Measurements from ENCODE around the gene UBXN4.

UBXN4 gene

DNA sequence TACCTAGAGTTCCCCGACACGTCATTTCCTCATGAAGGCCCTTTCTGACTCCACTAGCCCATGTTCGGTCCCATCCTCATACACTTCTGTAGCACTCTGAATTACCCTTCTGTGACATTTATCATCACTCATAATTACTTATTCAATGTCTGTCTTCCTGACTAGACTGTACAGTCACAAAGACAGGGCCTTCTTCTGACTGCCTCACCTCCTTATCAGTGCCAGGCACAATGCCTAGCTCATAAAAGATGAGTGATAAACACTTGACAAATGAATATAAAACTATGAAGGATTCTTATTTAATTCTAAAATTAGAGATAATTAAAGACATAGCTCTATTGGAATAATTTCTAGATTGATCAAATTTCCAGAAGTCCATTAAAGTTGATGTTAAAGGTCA, 1.4 kb upstream of the UBXN4 start:
- peaks cover 0 to 8% (median 0%) of the 10 kb centered on the region in 4 experiments for H3K36me3 ChIP-seq (ENCODE audit: control insufficient read depth in 4 of 4, insufficient read depth in 4 of 4, low read length in 3 of 4)
- peaks cover 6 to 19% (median 18%) of the 10 kb centered on the region in 4 experiments for H3K4me1 ChIP-seq (ENCODE audit: control extremely low read depth in 1 of 4, control insufficient read depth in 4 of 4, insufficient read depth in 4 of 4, low read length in 3 of 4)
- H3K4me3 ChIP-seq (ENCODE audit: control insufficient read depth in 1 of 7, extremely low read depth in 1 of 7, insufficient read depth in 4 of 7, low read depth in 2 of 7, low read length in 6 of 7), result no peak overlapping the region
- CTCF ChIA-PET, result interaction anchor here (1.4 kb wide), 1 partner anchor 208 kb away, joined by 3 read pairs; no protein-coding TSS in a partner anchor
- DNase-seq, result no peak
- WGBS (ENCODE audit: insufficient coverage), result 92% methylated on average over 3 of the region's 3 CpGs
- POLR2A ChIA-PET, result no interaction called here
- H3K9me3 ChIP-seq (ENCODE audit: control extremely low read depth in 1 of 5, control insufficient read depth in 4 of 5, insufficient read depth in 2 of 5, low read depth in 1 of 5, low read length in 4 of 5), result no peaks in the 10 kb centered on the region
- H3K27me3 ChIP-seq (replicated peaks in 2 of 5; ENCODE audit: control insufficient read depth in 4 of 5, insufficient read depth in 5 of 5, low read length in 4 of 5), result no peaks in the 10 kb centered on the region
- no peak overlapping the region for H3K27ac ChIP-seq (ENCODE audit: insufficient read depth in 1 of 2, low read depth in 1 of 2, low read length in 2 of 2, poor library complexity in 1 of 2, severe bottlenecking in 2 of 2)

DNA sequence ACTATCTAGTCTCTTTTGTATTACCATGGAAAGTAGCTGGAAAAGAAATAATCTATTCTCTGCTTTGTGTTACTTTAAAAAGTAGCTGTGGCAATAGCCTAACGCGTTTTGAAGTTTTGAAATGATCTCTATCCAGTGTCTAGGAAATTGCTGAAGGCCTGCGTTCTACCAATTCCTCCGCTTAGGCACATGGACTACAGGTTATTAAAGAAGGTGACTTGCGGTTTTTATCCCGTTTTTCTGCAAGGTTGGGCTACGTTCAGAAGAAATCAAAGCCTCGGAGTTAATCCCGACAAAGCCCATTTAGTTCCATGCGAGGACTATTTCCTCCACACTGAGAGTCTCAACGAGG, 636 bp upstream of the UBXN4 start:
- Histone ChIP-seq H3K27me3 (replicated peaks in 2 of 5; ENCODE audit: control insufficient read depth in 4 of 5, insufficient read depth in 5 of 5, low read length in 4 of 5) (no peaks in the 10 kb centered on the region), H3K27ac (ENCODE audit: insufficient read depth in 1 of 2, low read depth in 1 of 2, low read length in 2 of 2, poor library complexity in 1 of 2, severe bottlenecking in 2 of 2) (no peak overlapping the region), H3K36me3 (ENCODE audit: control insufficient read depth in 4 of 4, insufficient read depth in 4 of 4, low read length in 3 of 4) (peaks cover 0 to 10% (median 0%) of the 10 kb centered on the region in 4 experiments), H3K9me3 (ENCODE audit: control extremely low read depth in 1 of 5, control insufficient read depth in 4 of 5, insufficient read depth in 2 of 5, low read depth in 1 of 5, low read length in 4 of 5) (no peaks in the 10 kb centered on the region), H3K4me3 (ENCODE audit: control insufficient read depth in 1 of 7, extremely low read depth in 1 of 7, insufficient read depth in 4 of 7, low read depth in 2 of 7, low read length in 6 of 7) (peak overlapping the region in 1 of 7 experiments; percentile 93), H3K4me1 (ENCODE audit: control extremely low read depth in 1 of 4, control insufficient read depth in 4 of 4, insufficient read depth in 4 of 4, low read length in 3 of 4) (peaks cover 6 to 19% (median 18%) of the 10 kb centered on the region in 4 experiments)
- WGBS (ENCODE audit: insufficient coverage), result 88% methylated on average over 11 of the region's 11 CpGs
- ChIA-PET POLR2A (interaction anchor here (0.6 kb wide), 1 partner anchor 12 kb away, joined by 3 read pairs; no protein-coding TSS in a partner anchor), CTCF (interaction anchor here (0.6 to 1.4 kb wide), 5 partner anchors 8 to 642 kb away, joined by 3 to 5 read pairs (median 3); no protein-coding TSS in a partner anchor)
- DNase-seq, result no peak

DNA sequence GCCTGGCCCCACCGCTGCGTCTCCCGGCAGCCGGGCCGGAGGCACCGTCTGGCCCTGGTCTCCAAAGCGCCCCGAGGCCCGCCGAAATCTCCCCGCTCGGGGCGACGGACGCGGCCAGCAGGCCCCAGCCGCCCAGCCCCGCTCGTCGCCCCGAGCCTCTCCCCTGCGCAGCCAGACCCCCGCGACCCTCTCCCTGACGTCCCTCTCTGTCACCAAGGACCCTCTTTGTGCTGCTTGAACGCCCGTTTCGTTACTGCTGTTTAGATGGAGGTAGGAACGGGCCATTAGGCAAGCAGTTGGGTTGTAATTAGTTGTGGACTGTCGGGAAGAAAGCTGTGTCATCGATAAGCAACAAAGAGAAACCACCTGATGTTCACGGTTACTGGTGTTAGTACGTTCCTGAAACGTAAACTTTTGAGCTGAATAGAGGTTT, 686 bp downstream of the UBXN4 start:
- POLR2A ChIA-PET, result no interaction called here

DNA sequence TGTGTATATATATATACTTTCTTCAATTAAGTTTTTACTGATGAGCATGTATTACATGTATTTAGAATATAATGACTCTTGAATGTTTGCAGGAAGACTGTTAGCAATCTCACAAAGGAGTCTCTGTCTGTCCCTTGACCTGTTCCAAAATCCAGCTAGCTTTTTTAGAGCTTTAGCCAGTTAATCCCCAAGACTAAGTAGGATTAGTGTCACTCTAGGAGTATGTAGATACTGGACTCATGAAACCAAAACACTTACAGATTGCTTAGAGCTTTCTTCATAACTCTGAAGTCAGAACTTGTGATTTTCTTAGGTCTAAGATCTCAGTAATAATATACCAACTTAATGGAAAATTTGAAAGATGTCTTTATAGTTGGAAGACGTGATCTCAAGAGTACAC, 2.2 kb downstream of the UBXN4 start:
- CTCF ChIA-PET, result interaction anchor here (1.0 to 1.7 kb wide), 4 partner anchors 9 to 54 kb away, joined by 3 to 4 read pairs (median 3); no protein-coding TSS in a partner anchor
- H3K27me3 ChIP-seq (replicated peaks in 2 of 5; ENCODE audit: control insufficient read depth in 4 of 5, insufficient read depth in 5 of 5, low read length in 4 of 5), result no peaks in the 10 kb centered on the region
- WGBS (ENCODE audit: insufficient coverage), result no CpG with 5 or more reads among the region's 1 CpG
- H3K4me1 ChIP-seq (ENCODE audit: control extremely low read depth in 1 of 4, control insufficient read depth in 4 of 4, insufficient read depth in 4 of 4, low read length in 3 of 4), result peaks cover 6 to 19% (median 18%) of the 10 kb centered on the region in 4 experiments
- no peak for DNase-seq
- peaks cover 2 to 28% (median 8%) of the 10 kb centered on the region in 4 experiments for H3K36me3 ChIP-seq (ENCODE audit: control insufficient read depth in 4 of 4, insufficient read depth in 4 of 4, low read length in 3 of 4)
- H3K4me3 ChIP-seq (ENCODE audit: control insufficient read depth in 1 of 7, extremely low read depth in 1 of 7, insufficient read depth in 4 of 7, low read depth in 2 of 7, low read length in 6 of 7), result peak overlapping the region in 5 of 7 experiments; percentile 7 to 93 (median 83)
- H3K27ac ChIP-seq (ENCODE audit: insufficient read depth in 1 of 2, low read depth in 1 of 2, low read length in 2 of 2, poor library complexity in 1 of 2, severe bottlenecking in 2 of 2), result peak overlapping the region in 1 of 2 experiments; percentile 98
- POLR2A ChIA-PET, result no interaction called here
- H3K9me3 ChIP-seq (ENCODE audit: control extremely low read depth in 1 of 5, control insufficient read depth in 4 of 5, insufficient read depth in 2 of 5, low read depth in 1 of 5, low read length in 4 of 5), result no peaks in the 10 kb centered on the region

More for the DNA sequence above, 686 bp downstream of the UBXN4 start:
- H3K27ac ChIP-seq (ENCODE audit: insufficient read depth in 1 of 2, low read depth in 1 of 2, low read length in 2 of 2, poor library complexity in 1 of 2, severe bottlenecking in 2 of 2), result peak overlapping the region; percentile 94 to 98
- H3K9me3 ChIP-seq (ENCODE audit: control extremely low read depth in 1 of 5, control insufficient read depth in 4 of 5, insufficient read depth in 2 of 5, low read depth in 1 of 5, low read length in 4 of 5), result no peaks in the 10 kb centered on the region
- WGBS (ENCODE audit: insufficient coverage), result 0% methylated on average over 20 of the region's 34 CpGs
- H3K27me3 ChIP-seq (replicated peaks in 2 of 5; ENCODE audit: control insufficient read depth in 4 of 5, insufficient read depth in 5 of 5, low read length in 4 of 5), result no peaks in the 10 kb centered on the region
- H3K4me1 ChIP-seq (ENCODE audit: control extremely low read depth in 1 of 4, control insufficient read depth in 4 of 4, insufficient read depth in 4 of 4, low read length in 3 of 4), result peaks cover 6 to 19% (median 18%) of the 10 kb centered on the region in 4 experiments
- H3K36me3 ChIP-seq (ENCODE audit: control insufficient read depth in 4 of 4, insufficient read depth in 4 of 4, low read length in 3 of 4), result peaks cover 0 to 22% (median under 1%) of the 10 kb centered on the region in 4 experiments
- CTCF ChIA-PET, result interaction anchor here (1.6 to 1.7 kb wide), 2 partner anchors 10 to 25 kb away, joined by 3 to 4 read pairs; no protein-coding TSS in a partner anchor
- peak; percentile 50 to 80 (median 74) for DNase-seq
- peak overlapping the region; percentile 75 to 99 (median 92) for H3K4me3 ChIP-seq (ENCODE audit: control insufficient read depth in 1 of 7, extremely low read depth in 1 of 7, insufficient read depth in 4 of 7, low read depth in 2 of 7, low read length in 6 of 7)

DNA sequence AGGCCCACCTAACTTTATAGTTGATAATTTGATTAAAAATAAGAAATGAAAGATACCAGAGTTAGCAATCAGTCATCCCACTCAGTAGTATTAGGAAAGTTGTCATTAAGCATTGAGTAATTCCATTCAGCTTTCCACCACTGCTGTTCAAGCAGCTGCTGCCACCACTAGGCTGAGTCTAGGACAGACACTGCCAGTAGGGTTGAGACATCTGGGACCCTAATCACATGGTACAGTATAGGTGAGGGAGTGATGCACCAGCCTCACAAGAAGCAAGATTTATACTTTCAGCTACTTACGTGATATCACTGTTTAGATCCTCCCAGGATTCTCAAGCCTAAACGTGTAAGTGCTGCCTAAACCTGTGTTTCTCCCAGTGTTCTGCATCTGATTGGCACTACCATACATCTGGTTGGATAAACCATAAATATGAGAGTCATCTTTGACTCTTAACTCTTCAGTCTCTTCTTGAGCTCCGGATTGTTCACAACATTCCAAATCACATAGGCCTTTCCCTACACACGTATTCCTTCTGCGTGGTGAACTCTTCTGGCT, 3.2 kb downstream of the UBXN4 start:
- H3K4me1 ChIP-seq (ENCODE audit: control extremely low read depth in 1 of 4, control insufficient read depth in 4 of 4, insufficient read depth in 4 of 4, low read length in 3 of 4), result peaks cover 6 to 19% (median 18%) of the 10 kb centered on the region in 4 experiments
- peaks cover 2 to 37% (median 13%) of the 10 kb centered on the region in 4 experiments for H3K36me3 ChIP-seq (ENCODE audit: control insufficient read depth in 4 of 4, insufficient read depth in 4 of 4, low read length in 3 of 4)
- no peaks in the 10 kb centered on the region for H3K9me3 ChIP-seq (ENCODE audit: control extremely low read depth in 1 of 5, control insufficient read depth in 4 of 5, insufficient read depth in 2 of 5, low read depth in 1 of 5, low read length in 4 of 5)
- 90% methylated on average over 5 of the region's 5 CpGs for WGBS (ENCODE audit: insufficient coverage)
- H3K27me3 ChIP-seq (replicated peaks in 2 of 5; ENCODE audit: control insufficient read depth in 4 of 5, insufficient read depth in 5 of 5, low read length in 4 of 5), result no peaks in the 10 kb centered on the region
- DNase-seq, result peak; percentile 34 to 60 (median 52)
- H3K4me3 ChIP-seq (ENCODE audit: control insufficient read depth in 1 of 7, extremely low read depth in 1 of 7, insufficient read depth in 4 of 7, low read depth in 2 of 7, low read length in 6 of 7), result no peak overlapping the region
- no peak overlapping the region for H3K27ac ChIP-seq (ENCODE audit: insufficient read depth in 1 of 2, low read depth in 1 of 2, low read length in 2 of 2, poor library complexity in 1 of 2, severe bottlenecking in 2 of 2)
- CTCF ChIA-PET, result interaction anchor here (1.0 to 3.2 kb wide), 6 partner anchors 12 to 110 kb away, joined by 3 to 15 read pairs (median 3); no protein-coding TSS in a partner anchor
- POLR2A ChIA-PET, result interaction anchor here (0.6 to 1.0 kb wide), 3 partner anchors 8 to 14 kb away, joined by 3 read pairs; no protein-coding TSS in a partner anchor

DNA sequence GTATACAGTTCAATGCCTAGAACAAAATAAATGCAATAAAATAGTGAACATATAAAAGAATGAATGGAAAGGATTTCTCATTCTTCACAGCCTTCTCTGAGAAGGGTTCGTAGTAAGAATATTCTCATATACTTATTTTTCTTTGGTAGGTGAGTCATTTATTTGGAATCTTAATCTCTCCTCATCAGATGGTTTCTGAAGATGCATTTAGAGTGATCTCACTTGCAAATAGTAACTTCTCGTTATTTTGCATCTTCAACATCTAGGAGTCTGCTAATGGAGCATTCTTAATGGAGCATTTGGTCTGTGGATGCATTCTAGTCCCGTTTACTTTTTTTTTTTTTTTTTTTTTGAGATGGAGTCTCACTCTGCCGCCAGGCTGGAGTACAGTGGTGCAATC, 3.9 kb downstream of the UBXN4 start:
- Histone ChIP-seq H3K36me3 (ENCODE audit: control insufficient read depth in 4 of 4, insufficient read depth in 4 of 4, low read length in 3 of 4) (peaks cover 2 to 44% (median 15%) of the 10 kb centered on the region in 4 experiments), H3K27ac (ENCODE audit: insufficient read depth in 1 of 2, low read depth in 1 of 2, low read length in 2 of 2, poor library complexity in 1 of 2, severe bottlenecking in 2 of 2) (no peak overlapping the region), H3K4me3 (ENCODE audit: control insufficient read depth in 1 of 7, extremely low read depth in 1 of 7, insufficient read depth in 4 of 7, low read depth in 2 of 7, low read length in 6 of 7) (no peak overlapping the region), H3K27me3 (replicated peaks in 2 of 5; ENCODE audit: control insufficient read depth in 4 of 5, insufficient read depth in 5 of 5, low read length in 4 of 5) (no peaks in the 10 kb centered on the region), H3K4me1 (ENCODE audit: control extremely low read depth in 1 of 4, control insufficient read depth in 4 of 4, insufficient read depth in 4 of 4, low read length in 3 of 4) (peaks cover 6 to 19% (median 18%) of the 10 kb centered on the region in 4 experiments), H3K9me3 (ENCODE audit: control extremely low read depth in 1 of 5, control insufficient read depth in 4 of 5, insufficient read depth in 2 of 5, low read depth in 1 of 5, low read length in 4 of 5) (no peaks in the 10 kb centered on the region)
- no peak for DNase-seq
- WGBS (ENCODE audit: insufficient coverage), result no CpG with 5 or more reads among the region's 4 CpGs
- ChIA-PET CTCF (interaction anchor here (1.0 to 3.2 kb wide), 5 partner anchors 11 to 110 kb away, joined by 3 to 15 read pairs (median 3); no protein-coding TSS in a partner anchor), POLR2A (interaction anchor here (1.0 kb wide), 1 partner anchor 10 kb away, joined by 3 read pairs; no protein-coding TSS in a partner anchor)

DNA sequence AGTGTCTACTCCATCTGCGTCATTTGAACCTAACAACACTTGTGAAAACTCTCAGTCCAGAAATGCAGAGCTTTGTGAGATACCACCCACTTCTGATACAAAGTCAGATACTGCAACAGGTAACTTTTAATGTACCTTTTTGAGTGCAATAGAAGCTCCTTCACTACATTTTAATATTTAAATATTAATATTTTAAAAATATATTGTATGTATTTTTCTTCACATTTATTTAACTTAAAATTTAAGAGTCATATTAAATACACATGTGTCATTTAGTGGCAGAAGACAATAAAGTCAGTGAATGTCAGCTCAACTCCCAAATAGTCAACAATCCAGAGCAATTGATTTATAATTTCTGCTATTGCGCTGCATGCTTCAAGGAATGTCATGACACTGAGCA, 13.9 kb downstream of the UBXN4 start:
- CTCF ChIA-PET, result interaction anchor here (0.7 to 4.1 kb wide), 3 partner anchors 10 to 17 kb away, joined by 3 to 15 read pairs (median 4); no protein-coding TSS in a partner anchor
- H3K27ac ChIP-seq (ENCODE audit: insufficient read depth in 1 of 2, low read depth in 1 of 2, low read length in 2 of 2, poor library complexity in 1 of 2, severe bottlenecking in 2 of 2), result no peak overlapping the region
- H3K4me1 ChIP-seq (ENCODE audit: control extremely low read depth in 1 of 4, control insufficient read depth in 4 of 4, insufficient read depth in 4 of 4, low read length in 3 of 4), result no peaks in the 10 kb centered on the region
- WGBS (ENCODE audit: insufficient coverage), result 100% methylated on average over 1 of the region's 2 CpGs
- POLR2A ChIA-PET, result interaction anchor here (1.0 kb wide), 1 partner anchor 10 kb away, joined by 3 read pairs; no protein-coding TSS in a partner anchor
- H3K9me3 ChIP-seq (ENCODE audit: control extremely low read depth in 1 of 5, control insufficient read depth in 4 of 5, insufficient read depth in 2 of 5, low read depth in 1 of 5, low read length in 4 of 5), result peaks cover 5 to 26% (median 16%) of the 10 kb centered on the region in 5 experiments
- no peak for DNase-seq
- H3K27me3 ChIP-seq (replicated peaks in 2 of 5; ENCODE audit: control insufficient read depth in 4 of 5, insufficient read depth in 5 of 5, low read length in 4 of 5), result no peaks in the 10 kb centered on the region
- H3K36me3 ChIP-seq (ENCODE audit: control insufficient read depth in 4 of 4, insufficient read depth in 4 of 4, low read length in 3 of 4), result peaks cover 44 to 78% (median 55%) of the 10 kb centered on the region in 4 experiments
- no peak overlapping the region for H3K4me3 ChIP-seq (ENCODE audit: control insufficient read depth in 1 of 7, extremely low read depth in 1 of 7, insufficient read depth in 4 of 7, low read depth in 2 of 7, low read length in 6 of 7)

Measured in common myeloid progenitor, CD34-positive (primary cell).